HG02571 (cell line): ENCODE data around the gene RPL28.

Source experiments
- ATAC-seq: cut with Tn5 transposase; IDR thresholded peaks from one replicate; pipeline ENCODE4 v1.9.1; 2021; ENCODE audit warnings: mild to moderate bottlenecking, moderate library complexity; ENCODE audit not compliant: unreplicated experiment

RPL28 gene

GRCh38 chr19:55372316-55373081 lies 13.2 kb upstream of the RPL28 start:
- no peak for ATAC-seq

DNA sequence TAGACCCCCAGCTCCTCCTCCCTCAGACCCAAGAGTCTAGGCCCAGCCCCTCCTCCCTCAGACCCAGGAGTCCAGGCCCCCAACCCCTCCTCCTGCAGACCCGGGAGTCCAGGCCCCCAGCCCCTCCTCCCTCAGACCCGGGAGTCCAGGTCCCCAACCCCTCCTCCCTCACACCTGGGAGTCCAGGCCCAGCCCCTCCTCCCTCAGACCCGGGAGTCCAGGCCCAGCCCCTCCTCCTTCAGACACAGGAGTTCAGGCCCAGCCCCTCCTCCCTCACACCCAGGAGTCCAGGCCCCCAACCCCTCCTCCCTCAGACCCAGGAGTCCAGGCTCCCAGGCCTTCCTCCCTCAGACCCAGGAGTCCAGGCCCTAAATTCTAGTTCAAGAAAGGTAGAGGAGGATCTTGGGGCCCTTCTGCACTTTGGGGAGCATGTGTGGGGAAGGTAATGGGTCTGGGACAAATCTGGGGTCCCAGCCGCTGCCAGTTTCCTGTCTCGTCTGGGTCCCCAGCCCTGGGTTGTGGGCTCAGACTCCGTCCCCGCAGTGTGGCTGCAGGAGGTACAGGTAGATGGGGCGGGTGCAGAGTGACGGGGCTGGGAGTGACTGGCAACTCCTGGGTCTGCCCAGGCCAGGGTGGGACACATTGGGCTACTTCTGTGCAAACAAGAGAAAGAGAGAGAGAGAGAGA lies 12.3 kb upstream of the RPL28 start:
- no peak for ATAC-seq

GRCh38 chr19:55373993-55374757 lies 11.6 kb upstream of the RPL28 start:
- no peak for ATAC-seq

DNA sequence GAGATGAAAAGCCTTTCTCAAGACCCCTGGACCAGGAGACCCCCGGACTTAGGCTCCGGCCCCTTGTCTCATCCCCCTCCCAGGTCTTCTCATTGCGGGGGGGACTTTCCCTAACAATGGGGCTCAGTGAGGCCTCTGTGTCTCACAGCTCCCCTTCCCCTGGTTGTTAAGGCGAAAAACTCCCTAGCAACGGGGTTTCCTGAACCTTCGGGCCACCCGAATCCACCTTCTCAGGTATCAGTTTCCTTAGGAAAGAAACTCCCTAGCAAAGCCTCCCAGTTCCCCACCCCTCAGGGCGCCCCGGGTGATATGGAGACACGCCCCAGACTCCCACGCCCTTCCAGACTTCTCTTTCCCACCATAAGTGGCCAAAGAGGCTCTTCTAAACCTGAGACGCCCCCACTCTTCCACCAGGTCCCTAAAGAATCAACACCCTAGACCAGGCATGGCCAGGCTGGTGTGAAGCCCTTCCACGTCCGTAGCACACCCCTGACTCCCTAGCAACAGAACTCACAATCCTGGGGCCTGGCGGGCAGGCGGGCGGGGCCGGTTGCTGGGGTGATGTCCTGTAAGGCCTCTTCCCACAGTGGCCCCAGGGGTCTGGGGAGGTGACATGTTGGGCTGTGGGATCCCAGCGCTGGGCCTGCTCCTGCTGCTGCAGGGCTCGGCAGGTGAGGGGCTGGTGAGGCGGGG lies 9.3 kb upstream of the RPL28 start, which contains the start of gene TMEM190:
TSS of gene TMEM190 (plus strand) at position 586 of the 693 bp plus-strand sequence. CDS start at position 614, 28 bp downstream.
- ATAC-seq: no peak

DNA sequence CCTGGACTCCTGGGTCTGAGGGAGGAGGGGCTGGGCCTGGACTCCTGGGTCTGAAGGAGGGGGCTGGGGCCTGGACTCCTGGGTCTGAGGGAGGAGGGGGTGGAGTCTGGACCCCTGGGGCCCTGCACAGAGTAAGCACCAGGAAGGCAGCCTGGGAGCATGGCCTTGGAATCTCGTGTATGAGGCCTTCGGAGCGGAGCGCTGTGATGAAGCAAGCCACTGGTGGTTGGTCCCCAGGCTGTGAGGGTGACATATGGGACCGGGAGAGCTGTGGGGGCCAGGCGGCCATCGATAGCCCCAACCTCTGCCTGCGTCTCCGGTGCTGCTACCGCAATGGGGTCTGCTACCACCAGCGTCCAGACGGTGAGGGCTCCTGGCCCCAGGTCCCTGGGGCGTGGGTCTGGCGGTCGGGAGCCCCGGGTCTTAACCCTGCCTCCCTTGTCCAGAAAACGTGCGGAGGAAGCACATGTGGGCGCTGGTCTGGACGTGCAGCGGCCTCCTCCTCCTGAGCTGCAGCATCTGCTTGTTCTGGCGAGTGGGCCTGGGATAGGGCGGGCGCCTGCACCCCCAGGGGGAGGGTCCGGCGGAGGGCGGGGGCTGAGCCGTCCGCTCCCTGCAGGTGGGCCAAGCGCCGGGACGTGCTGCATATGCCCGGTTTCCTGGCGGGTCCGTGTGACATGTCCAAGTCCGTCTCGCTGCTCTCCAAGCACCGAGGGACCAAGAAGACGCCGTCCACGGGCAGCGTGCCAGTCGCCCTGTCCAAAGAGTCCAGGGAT lies 8.2 kb upstream of the RPL28 start:
- no peak for ATAC-seq

DNA sequence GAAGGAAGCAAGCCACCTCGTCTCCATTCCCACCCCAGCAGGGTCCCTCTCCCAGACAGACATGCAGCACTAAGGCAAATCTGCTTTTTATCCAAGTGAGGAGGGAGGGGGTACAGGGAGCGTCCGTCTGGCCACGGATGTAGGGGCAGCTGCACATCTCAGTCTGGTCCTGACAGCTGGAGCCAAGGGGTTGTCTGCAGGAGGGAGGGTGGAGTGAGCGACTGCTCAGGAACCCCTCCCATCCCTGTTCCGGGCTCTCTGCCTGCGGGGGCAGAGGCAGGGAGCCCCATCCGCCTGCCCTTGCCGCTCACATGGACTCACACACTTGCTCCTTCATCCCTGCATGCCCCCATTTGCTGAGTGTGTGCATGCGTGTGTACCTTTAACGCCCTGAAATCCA lies 6.6 kb upstream of the RPL28 start:
- no peak for ATAC-seq

DNA sequence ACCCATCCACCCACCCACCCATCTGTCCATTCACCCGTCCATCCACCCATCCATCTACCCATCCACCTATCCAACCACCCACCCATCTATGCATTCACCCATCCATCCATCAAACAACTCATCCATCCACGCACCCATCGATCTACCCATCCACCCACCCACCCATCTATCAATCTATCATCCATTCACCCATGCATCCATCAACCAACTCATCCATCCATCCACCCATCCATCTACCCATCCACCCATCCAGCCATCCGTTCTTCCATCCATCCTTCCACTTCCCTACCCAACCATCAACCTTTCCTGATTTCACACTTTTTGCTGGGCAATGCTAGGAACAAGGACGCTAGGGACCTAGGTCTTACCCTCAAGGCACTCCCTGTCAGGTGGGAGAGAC lies 3.7 kb upstream of the RPL28 start:
- no peak for ATAC-seq

DNA sequence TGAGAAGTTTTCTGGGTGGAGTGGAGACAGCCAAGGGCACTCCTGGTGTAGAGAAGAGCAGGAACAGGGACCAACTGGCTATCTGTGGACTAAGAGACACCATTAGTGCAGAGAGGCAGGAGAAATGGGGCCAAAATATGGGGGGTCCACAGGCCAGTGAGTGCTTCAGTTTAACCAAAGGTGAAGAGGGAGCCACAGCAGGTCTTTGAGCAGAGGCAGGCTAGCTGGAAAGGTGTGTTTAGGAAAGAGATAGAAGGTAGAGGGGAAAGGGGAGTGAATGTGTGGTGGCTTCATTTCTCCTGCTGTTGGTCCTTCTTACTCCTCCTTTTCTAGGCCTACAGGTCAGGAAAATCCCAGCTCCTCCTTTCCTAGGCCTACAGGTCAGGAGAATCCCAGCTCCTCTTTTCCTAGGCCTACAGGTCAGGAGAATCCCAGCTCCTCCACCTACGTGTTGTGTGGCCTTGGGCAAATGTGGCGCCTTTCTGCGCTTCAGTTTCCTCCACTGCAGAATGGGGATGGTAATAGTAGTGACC lies 3.1 kb upstream of the RPL28 start:
- no peak for ATAC-seq

DNA sequence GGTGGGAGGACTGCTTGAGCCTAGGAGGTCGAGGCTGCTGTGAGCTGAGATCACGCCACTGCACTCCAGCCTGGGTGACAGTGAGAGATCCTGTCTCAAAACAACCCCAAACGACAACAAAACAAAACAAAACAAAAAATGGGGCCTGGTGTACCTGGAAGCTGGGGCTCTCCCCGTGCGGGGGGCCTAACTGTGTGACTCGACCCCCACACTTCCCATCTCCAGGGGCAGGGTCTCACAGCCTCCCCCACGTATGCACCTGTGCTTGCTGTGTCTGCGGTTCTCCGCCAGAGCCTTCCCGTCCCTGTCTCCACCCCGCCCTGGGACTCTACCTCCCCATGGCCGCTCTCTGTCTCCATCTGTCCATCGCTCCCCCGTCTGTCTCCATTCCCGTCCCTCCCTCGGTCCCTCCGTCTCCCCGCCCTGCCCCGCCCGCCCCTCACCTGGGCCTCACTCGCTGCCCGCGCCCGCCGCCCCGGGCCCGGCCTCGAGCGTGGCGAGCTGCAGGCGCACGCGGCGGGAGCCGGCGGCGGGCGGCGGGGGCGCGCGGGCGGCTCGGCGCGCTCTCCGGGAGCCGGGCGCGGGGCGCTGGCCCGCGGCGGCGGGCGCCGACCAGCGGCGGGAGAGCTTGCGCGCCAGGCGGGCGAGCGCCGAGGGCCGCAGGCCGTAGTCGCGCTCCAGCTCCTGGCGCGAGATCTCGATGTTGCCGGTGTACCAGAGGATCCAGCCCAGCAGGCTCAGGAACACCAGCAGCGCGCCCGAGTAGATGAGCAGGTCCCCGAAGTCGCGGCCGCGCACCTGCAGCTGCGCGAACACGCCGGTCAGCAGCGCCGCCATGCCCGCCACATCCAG lies 2.2 kb upstream of the RPL28 start:
- no peak for ATAC-seq

DNA sequence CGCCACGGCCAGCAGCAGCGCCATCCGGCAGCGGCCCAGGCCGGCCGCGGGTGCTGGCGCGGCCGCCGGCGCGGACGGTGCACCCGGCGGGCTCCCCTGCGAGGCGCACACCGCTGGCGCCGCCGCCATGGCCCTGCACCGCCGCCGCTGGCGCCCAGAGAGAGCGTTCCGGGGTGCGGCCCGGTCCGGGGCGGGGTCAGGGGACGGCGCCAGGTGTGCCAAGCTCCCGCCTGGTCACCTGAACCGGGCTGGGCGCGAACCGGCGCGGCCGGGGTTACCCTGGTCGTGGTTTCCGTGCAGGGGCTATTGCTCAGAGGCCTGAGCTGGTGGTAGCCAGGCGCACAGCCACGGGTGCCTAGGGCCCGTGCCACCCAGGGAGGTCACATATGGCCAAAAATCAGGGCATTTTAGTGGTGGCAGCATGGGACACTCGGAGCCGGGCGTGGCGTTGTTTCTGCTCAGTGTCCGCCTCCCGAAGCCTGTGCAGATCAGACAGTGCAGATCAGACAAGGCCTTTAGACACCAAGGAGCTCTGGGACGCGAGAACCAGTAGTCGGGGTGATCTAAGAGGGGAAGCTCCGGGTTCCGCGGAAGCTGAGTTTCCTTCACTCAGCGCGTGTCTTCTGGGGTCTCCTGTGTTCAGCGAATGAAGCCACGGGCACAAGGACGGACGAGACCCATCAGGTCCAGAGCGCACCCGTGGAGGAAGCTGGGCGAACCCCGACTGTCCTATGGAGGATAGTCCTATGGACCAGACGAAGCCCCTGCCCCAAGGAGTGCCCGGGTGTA lies 1.4 kb upstream of the RPL28 start, which contains the start of gene TMEM238:
TSS of gene TMEM238 (minus strand) at position 162 of the 789 bp plus-strand sequence. CDS start at position 129, 33 bp downstream.
- ATAC-seq: no peak

GRCh38 chr19:55384920-55385723 lies 610 bp upstream of the RPL28 start:
- peak; percentile 42 for ATAC-seq

GRCh38 chr19:55386493-55386971 lies 800 bp downstream of the RPL28 start:
- no peak for ATAC-seq

DNA sequence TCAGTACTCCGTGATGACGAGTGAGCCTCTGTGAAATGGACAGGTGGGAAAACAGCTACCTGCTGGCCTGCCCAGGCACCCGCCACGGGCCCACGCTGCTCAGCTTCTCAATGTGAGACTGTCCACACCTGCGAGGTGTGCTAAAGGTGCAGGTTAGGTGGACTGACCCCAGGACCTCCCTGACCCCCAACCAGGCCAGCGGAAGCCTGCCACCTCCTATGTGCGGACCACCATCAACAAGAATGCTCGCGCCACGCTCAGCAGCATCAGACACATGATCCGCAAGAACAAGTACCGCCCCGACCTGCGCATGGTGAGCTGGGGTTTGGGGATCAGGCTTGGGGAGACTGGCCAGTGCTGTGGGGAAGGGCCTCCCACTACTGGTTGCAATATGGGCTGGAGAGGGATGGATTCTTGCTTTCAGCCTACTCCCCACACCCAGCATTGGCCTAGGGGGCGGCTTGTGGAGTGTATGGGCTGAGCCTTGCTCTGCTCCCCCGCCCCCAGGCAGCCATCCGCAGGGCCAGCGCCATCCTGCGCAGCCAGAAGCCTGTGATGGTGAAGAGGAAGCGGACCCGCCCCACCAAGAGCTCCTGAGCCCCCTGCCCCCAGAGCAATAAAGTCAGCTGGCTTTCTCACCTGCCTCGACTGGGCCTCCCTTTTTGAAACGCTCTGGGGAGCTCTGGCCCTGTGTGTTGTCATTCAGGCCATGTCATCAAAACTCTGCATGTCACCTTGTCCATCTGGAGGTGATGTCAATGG lies 2.2 kb downstream of the RPL28 start:
- ATAC-seq: no peak

- no peak for ATAC-seq
Observed at GRCh38 chr19:55389386-55390317, 3.9 kb downstream of the RPL28 start.

DNA sequence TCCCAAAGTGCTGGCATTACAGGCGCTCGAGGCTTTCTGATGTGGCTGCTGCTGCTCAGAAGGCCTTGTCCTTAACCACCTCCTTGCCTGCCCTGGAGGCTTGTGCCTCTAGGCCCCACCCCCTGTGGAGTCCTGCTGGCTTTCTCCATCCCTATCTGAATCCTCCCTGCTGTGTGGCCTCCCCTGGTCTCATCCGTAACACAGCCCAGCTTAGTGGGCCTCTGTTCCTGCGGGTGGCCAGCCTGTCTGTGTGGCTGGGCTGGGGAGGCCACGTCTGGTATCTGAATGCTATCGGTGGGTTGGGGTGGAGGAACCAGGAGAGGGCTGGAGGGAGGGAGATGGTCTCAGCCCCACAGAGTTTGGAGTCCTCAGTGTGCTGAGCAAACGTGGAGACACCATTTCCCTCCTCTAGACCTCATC lies 4.7 kb downstream of the RPL28 start:
- ATAC-seq: no peak
